Cardiac muscle cell (in vitro differentiated cells and primary cell): ENCODE measurements around the gene ING5. TPM values are rescaled to one million over a fixed set of nuclear protein-coding genes. Genes with fewer than 3 reads are reported as not detected.

Source experiments
- DNase-seq, 2 donors: peaks; one replicate each; pipeline versions ENCODE4 v3.0.0 to v3.0.0-alpha.2; 2010 to 2017; ENCODE audit warnings: low read depth in 1 of 2, low spot score in 1 of 2
- H3K27ac ChIP-seq: fragments of 200-600 bp; sonication (generic); 2 replicates; pipeline ENCODE4 v1.5.1; 2016
- H3K27me3 ChIP-seq: fragments of 200-600 bp; sonication (generic); 2 replicates; pipeline ENCODE4 v1.6.0; 2016; ENCODE audit warnings: control low read depth
- H3K36me3 ChIP-seq: fragments of 200-600 bp; sonication (generic); 2 replicates; pipeline ENCODE4 v1.5.1; 2016; ENCODE audit warnings: control low read depth
- H3K4me1 ChIP-seq: fragments of 200-600 bp; sonication (generic); 2 replicates; pipeline ENCODE4 v1.8.1; 2017; ENCODE audit warnings: low read depth, mild to moderate bottlenecking, mixed run types
- H3K4me3 ChIP-seq: fragments of 200-600 bp; sonication (generic); 2 replicates; pipeline ENCODE4 v1.5.1; 2016; ENCODE audit warnings: mild to moderate bottlenecking
- H3K9me3 ChIP-seq: fragments of 200-600 bp; sonication (generic); 2 replicates; pipeline ENCODE4 v1.5.1; 2017; ENCODE audit warnings: low read depth, mild to moderate bottlenecking, control low read depth
- CTCF ChIP-seq: IDR thresholded peaks from 2 replicates; pipeline ENCODE4 v1.5.1; 2012; ENCODE audit warnings: low read depth, mild to moderate bottlenecking, low read length
- polyA plus RNA-seq: library from polyadenylated mRNA; unstranded; fragments of >200 nt; fragmentation: Nextera tagmentation; extraction: Ambion mirVana; gene quantifications from 2 replicates; pipeline ENCODE4 v1.2.1, GENCODE V29; 2016
- total RNA-seq: library from RNA; depleted of rRNA; stranded (reverse); fragments of >200 nt; gene quantifications from 2 replicates; pipeline ENCODE4 v1.2.3, GENCODE V29; 2016

ING5 gene
- total and polyA plus RNA-seq, 2 experiments from 2014 or later = 16.3 to 53.6 TPM

GRCh38 chr2:241670333-241671110 is 31.3 kb upstream of the ING5 start:
- TF ChIP-seq CTCF = no peak

GRCh38 chr2:241671457-241672240 is 30.2 kb upstream of the ING5 start:
- H3K4me1 ChIP-seq = peaks cover 3% of the 10 kb centered on the region
- no peak overlapping the region for H3K4me3 ChIP-seq
- no peaks in the 10 kb centered on the region for H3K9me3 ChIP-seq
- no peak for TF ChIP-seq CTCF
- no peak overlapping the region for H3K27ac ChIP-seq
- H3K27me3 ChIP-seq = no peaks in the 10 kb centered on the region
- no peak for DNase-seq
- peaks cover 6% of the 10 kb centered on the region for H3K36me3 ChIP-seq

More at GRCh38 chr2:241670333-241671110, 31.3 kb upstream of the ING5 start:
- peaks cover 6% of the 10 kb centered on the region for H3K36me3 ChIP-seq
- H3K4me3 ChIP-seq = no peak overlapping the region
- no peaks in the 10 kb centered on the region for H3K27me3 ChIP-seq
- peaks cover 9% of the 10 kb centered on the region for H3K4me1 ChIP-seq
- H3K27ac ChIP-seq = no peak overlapping the region
- no peak for DNase-seq
- H3K9me3 ChIP-seq = no peaks in the 10 kb centered on the region

GRCh38 chr2:241672243-241673188 is 29.3 kb upstream of the ING5 start:
- no peak for DNase-seq
- peaks cover 8% of the 10 kb centered on the region for H3K36me3 ChIP-seq
- no peak for TF ChIP-seq CTCF

GRCh38 chr2:241673189-241673663 is 28.6 kb upstream of the ING5 start:
- no peak for DNase-seq
- Histone ChIP-seq H3K9me3 (no peaks in the 10 kb centered on the region), H3K4me1 (no peaks in the 10 kb centered on the region), H3K4me3 (no peak overlapping the region), H3K27ac (no peak overlapping the region), H3K36me3 (peaks cover 11% of the 10 kb centered on the region), H3K27me3 (no peaks in the 10 kb centered on the region)
- no peak for TF ChIP-seq CTCF

More at GRCh38 chr2:241672243-241673188, 29.3 kb upstream of the ING5 start:
- Histone ChIP-seq H3K4me3 (no peak overlapping the region), H3K27ac (no peak overlapping the region), H3K4me1 (no peaks in the 10 kb centered on the region), H3K9me3 (no peaks in the 10 kb centered on the region), H3K27me3 (no peaks in the 10 kb centered on the region)
